WTC11 (cell line): ENCODE data around the gene INAFM2. TPM values are rescaled to one million over a fixed set of nuclear protein-coding genes. Genes with fewer than 3 reads are reported as not detected.

ENCODE experiments used
- CREB1 ChIP-seq: sonication (generic); formaldehyde crosslinking; IDR thresholded peaks from 2 replicates; pipeline ENCODE4 v1.8.0; 2023; ENCODE audit warnings: mild to moderate bottlenecking, missing genetic modification reagents
- ELF4 ChIP-seq: sonication (generic); formaldehyde crosslinking; IDR thresholded peaks from 2 replicates; pipeline ENCODE4 v1.8.1; 2022; ENCODE audit warnings: low read depth, mild to moderate bottlenecking, moderate library complexity, missing genetic modification reagents
- IRF2 ChIP-seq: sonication (generic); formaldehyde crosslinking; IDR thresholded peaks from 2 replicates; pipeline ENCODE4 v1.8.0; 2022; ENCODE audit warnings: low read depth, missing genetic modification reagents, borderline replicate concordance
- KAT7 ChIP-seq: sonication (generic); formaldehyde crosslinking; IDR thresholded peaks from 2 replicates; pipeline ENCODE4 v1.8.1; 2023; ENCODE audit warnings: missing genetic modification reagents, mild to moderate bottlenecking, borderline replicate concordance
- MYBL2 ChIP-seq: sonication (generic); formaldehyde crosslinking; IDR thresholded peaks from 2 replicates; pipeline ENCODE4 v1.8.1; 2023; ENCODE audit warnings: mild to moderate bottlenecking, moderate library complexity, missing genetic modification reagents
- SOX15 ChIP-seq: fragments of 250-450 bp; sonication (Bioruptor Pico); IDR thresholded peaks from 2 replicates; pipeline ENCODE4 v1.9.0; 2021; ENCODE audit warnings: mild to moderate bottlenecking
- SP1 ChIP-seq: sonication (generic); formaldehyde crosslinking; conservative IDR thresholded peaks from 2 replicates; pipeline ENCODE4 v1.8.1; 2022; ENCODE audit warnings: missing genetic modification reagents
- TEAD1 ChIP-seq: sonication (generic); formaldehyde crosslinking; IDR thresholded peaks from 2 replicates; pipeline ENCODE4 v1.8.0; 2022; ENCODE audit warnings: mild to moderate bottlenecking, missing genetic modification reagents
- total RNA-seq: library from RNA; stranded (reverse); gene quantifications from 3 replicates; pipeline ENCODE4 v1.2.3, GENCODE V29; 2021
- TF ChIP-seq, protein P1 (sequence below): sonication (generic); formaldehyde crosslinking; IDR thresholded peaks from 2 replicates; pipeline ENCODE4 v1.8.0; 2023; ENCODE audit warnings: missing genetic modification reagents, mild to moderate bottlenecking, borderline replicate concordance
- TF ChIP-seq, protein P2 (sequence below): fragments of 250-450 bp; sonication (Bioruptor Pico); IDR thresholded peaks from 2 replicates; pipeline ENCODE4 v1.9.0; 2021; ENCODE audit warnings: moderate library complexity, mild to moderate bottlenecking, inconsistent platforms, borderline replicate concordance
- TF ChIP-seq, protein P3 (sequence below): fragments of 250-450 bp; sonication (Bioruptor Pico); IDR thresholded peaks from 2 replicates; pipeline ENCODE4 v1.9.0; 2021; ENCODE audit warnings: mild to moderate bottlenecking, borderline replicate concordance
- TF ChIP-seq, protein P4 (sequence below): fragments of 200-600 bp; IDR thresholded peaks from 2 replicates; pipeline ENCODE4 v1.8.0; 2022; ENCODE audit warnings: antibody characterized with exemption
- TF ChIP-seq, protein P5 (sequence below): fragments of 250-450 bp; sonication (Bioruptor Pico); IDR thresholded peaks from 2 replicates; pipeline ENCODE4 v1.9.0; 2021; ENCODE audit warnings: mild to moderate bottlenecking
- TF ChIP-seq, protein P6 (sequence below): sonication (generic); formaldehyde crosslinking; IDR thresholded peaks from 2 replicates; pipeline ENCODE4 v1.8.0; 2022; ENCODE audit warnings: mild to moderate bottlenecking, missing genetic modification reagents
- TF ChIP-seq, protein P7 (sequence below): sonication (generic); formaldehyde crosslinking; IDR thresholded peaks from 2 replicates; pipeline ENCODE4 v1.8.0; 2023; ENCODE audit warnings: mild to moderate bottlenecking, missing genetic modification reagents
- TF ChIP-seq, protein P8 (sequence below): sonication (generic); formaldehyde crosslinking; IDR thresholded peaks from 2 replicates; pipeline ENCODE4 v1.8.1; 2022; ENCODE audit warnings: mild to moderate bottlenecking, moderate library complexity, missing genetic modification reagents

The INAFM2 gene
- total RNA-seq, 1 experiment from 2014 or later: 34.2 TPM

DNA sequence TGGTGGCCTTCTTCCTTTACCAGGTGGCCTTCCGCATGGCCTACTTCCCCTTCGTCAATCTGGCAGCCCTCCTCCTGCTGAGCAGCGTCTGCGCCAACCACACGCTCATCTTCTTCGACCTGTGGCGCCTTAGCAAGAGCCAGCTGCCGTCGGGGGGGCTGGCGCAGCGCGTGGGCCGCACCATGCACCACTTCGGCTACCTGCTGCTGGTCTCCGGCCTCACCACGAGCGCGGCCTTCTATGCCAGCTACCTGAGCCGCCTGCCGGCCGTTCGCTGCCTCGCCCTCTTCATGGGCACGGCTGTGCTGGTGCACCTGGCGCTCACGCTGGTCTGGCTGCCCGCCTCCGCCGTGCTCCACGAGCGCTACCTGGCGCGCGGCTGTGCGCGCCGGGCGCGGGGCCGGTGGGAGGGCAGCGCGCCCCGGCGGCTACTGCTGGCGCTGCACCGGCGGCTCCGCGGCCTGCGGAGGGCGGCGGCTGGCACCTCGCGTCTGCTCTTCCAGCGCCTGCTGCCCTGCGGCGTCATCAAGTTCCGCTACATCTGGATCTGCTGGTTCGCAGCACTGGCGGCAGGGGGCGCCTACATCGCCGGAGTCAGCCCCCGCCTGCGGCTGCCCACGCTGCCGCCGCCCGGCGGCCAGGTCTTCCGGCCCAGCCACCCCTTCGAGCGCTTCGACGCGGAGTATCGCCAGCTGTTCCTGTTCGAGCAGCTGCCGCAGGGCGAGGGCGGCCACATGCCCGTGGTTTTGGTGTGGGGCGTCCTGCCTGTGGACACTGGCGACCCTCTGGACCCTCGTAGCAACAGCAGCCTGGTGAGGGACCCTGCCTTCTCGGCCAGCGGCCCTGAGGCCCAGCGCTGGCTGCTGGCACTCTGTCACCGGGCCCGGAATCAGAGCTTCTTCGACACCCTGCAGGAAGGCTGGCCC lies 44.5 kb downstream of the INAFM2 start (continued):
- TF ChIP-seq, protein P1, sequence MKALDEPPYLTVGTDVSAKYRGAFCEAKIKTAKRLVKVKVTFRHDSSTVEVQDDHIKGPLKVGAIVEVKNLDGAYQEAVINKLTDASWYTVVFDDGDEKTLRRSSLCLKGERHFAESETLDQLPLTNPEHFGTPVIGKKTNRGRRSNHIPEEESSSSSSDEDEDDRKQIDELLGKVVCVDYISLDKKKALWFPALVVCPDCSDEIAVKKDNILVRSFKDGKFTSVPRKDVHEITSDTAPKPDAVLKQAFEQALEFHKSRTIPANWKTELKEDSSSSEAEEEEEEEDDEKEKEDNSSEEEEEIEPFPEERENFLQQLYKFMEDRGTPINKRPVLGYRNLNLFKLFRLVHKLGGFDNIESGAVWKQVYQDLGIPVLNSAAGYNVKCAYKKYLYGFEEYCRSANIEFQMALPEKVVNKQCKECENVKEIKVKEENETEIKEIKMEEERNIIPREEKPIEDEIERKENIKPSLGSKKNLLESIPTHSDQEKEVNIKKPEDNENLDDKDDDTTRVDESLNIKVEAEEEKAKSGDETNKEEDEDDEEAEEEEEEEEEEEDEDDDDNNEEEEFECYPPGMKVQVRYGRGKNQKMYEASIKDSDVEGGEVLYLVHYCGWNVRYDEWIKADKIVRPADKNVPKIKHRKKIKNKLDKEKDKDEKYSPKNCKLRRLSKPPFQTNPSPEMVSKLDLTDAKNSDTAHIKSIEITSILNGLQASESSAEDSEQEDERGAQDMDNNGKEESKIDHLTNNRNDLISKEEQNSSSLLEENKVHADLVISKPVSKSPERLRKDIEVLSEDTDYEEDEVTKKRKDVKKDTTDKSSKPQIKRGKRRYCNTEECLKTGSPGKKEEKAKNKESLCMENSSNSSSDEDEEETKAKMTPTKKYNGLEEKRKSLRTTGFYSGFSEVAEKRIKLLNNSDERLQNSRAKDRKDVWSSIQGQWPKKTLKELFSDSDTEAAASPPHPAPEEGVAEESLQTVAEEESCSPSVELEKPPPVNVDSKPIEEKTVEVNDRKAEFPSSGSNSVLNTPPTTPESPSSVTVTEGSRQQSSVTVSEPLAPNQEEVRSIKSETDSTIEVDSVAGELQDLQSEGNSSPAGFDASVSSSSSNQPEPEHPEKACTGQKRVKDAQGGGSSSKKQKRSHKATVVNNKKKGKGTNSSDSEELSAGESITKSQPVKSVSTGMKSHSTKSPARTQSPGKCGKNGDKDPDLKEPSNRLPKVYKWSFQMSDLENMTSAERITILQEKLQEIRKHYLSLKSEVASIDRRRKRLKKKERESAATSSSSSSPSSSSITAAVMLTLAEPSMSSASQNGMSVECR (CRISPR knock-in tag): peak; percentile 99
- TF ChIP-seq SP1 (CRISPR knock-in tag): peak; percentile 87
- peak; percentile 99 for TF ChIP-seq CREB1 (CRISPR knock-in tag)
- TF ChIP-seq, protein P2, sequence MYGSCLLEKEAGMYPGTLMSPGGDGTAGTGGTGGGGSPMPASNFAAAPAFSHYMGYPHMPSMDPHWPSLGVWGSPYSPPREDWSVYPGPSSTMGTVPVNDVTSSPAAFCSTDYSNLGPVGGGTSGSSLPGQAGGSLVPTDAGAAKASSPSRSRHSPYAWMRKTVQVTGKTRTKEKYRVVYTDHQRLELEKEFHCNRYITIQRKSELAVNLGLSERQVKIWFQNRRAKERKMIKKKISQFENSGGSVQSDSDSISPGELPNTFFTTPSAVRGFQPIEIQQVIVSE: no peak
- peak; percentile 98 for TF ChIP-seq ELF4 (CRISPR knock-in tag)
- TF ChIP-seq KAT7 (CRISPR knock-in tag): peak; percentile 79; the same call in 1 of the 2 replicates
- peak; percentile 95 for TF ChIP-seq IRF2 (CRISPR knock-in tag)
- TF ChIP-seq TEAD1: peak; percentile 98
- TF ChIP-seq SOX15 (CRISPR knock-in tag): no peak
- TF ChIP-seq, protein P3, sequence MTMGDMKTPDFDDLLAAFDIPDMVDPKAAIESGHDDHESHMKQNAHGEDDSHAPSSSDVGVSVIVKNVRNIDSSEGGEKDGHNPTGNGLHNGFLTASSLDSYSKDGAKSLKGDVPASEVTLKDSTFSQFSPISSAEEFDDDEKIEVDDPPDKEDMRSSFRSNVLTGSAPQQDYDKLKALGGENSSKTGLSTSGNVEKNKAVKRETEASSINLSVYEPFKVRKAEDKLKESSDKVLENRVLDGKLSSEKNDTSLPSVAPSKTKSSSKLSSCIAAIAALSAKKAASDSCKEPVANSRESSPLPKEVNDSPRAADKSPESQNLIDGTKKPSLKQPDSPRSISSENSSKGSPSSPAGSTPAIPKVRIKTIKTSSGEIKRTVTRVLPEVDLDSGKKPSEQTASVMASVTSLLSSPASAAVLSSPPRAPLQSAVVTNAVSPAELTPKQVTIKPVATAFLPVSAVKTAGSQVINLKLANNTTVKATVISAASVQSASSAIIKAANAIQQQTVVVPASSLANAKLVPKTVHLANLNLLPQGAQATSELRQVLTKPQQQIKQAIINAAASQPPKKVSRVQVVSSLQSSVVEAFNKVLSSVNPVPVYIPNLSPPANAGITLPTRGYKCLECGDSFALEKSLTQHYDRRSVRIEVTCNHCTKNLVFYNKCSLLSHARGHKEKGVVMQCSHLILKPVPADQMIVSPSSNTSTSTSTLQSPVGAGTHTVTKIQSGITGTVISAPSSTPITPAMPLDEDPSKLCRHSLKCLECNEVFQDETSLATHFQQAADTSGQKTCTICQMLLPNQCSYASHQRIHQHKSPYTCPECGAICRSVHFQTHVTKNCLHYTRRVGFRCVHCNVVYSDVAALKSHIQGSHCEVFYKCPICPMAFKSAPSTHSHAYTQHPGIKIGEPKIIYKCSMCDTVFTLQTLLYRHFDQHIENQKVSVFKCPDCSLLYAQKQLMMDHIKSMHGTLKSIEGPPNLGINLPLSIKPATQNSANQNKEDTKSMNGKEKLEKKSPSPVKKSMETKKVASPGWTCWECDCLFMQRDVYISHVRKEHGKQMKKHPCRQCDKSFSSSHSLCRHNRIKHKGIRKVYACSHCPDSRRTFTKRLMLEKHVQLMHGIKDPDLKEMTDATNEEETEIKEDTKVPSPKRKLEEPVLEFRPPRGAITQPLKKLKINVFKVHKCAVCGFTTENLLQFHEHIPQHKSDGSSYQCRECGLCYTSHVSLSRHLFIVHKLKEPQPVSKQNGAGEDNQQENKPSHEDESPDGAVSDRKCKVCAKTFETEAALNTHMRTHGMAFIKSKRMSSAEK (CRISPR knock-in tag): no peak
- TF ChIP-seq, protein P4, sequence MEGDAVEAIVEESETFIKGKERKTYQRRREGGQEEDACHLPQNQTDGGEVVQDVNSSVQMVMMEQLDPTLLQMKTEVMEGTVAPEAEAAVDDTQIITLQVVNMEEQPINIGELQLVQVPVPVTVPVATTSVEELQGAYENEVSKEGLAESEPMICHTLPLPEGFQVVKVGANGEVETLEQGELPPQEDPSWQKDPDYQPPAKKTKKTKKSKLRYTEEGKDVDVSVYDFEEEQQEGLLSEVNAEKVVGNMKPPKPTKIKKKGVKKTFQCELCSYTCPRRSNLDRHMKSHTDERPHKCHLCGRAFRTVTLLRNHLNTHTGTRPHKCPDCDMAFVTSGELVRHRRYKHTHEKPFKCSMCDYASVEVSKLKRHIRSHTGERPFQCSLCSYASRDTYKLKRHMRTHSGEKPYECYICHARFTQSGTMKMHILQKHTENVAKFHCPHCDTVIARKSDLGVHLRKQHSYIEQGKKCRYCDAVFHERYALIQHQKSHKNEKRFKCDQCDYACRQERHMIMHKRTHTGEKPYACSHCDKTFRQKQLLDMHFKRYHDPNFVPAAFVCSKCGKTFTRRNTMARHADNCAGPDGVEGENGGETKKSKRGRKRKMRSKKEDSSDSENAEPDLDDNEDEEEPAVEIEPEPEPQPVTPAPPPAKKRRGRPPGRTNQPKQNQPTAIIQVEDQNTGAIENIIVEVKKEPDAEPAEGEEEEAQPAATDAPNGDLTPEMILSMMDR: peak; percentile 77
- TF ChIP-seq, protein P5, sequence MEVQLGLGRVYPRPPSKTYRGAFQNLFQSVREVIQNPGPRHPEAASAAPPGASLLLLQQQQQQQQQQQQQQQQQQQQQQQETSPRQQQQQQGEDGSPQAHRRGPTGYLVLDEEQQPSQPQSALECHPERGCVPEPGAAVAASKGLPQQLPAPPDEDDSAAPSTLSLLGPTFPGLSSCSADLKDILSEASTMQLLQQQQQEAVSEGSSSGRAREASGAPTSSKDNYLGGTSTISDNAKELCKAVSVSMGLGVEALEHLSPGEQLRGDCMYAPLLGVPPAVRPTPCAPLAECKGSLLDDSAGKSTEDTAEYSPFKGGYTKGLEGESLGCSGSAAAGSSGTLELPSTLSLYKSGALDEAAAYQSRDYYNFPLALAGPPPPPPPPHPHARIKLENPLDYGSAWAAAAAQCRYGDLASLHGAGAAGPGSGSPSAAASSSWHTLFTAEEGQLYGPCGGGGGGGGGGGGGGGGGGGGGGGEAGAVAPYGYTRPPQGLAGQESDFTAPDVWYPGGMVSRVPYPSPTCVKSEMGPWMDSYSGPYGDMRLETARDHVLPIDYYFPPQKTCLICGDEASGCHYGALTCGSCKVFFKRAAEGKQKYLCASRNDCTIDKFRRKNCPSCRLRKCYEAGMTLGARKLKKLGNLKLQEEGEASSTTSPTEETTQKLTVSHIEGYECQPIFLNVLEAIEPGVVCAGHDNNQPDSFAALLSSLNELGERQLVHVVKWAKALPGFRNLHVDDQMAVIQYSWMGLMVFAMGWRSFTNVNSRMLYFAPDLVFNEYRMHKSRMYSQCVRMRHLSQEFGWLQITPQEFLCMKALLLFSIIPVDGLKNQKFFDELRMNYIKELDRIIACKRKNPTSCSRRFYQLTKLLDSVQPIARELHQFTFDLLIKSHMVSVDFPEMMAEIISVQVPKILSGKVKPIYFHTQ (CRISPR knock-in tag): no peak
- TF ChIP-seq, protein P6, sequence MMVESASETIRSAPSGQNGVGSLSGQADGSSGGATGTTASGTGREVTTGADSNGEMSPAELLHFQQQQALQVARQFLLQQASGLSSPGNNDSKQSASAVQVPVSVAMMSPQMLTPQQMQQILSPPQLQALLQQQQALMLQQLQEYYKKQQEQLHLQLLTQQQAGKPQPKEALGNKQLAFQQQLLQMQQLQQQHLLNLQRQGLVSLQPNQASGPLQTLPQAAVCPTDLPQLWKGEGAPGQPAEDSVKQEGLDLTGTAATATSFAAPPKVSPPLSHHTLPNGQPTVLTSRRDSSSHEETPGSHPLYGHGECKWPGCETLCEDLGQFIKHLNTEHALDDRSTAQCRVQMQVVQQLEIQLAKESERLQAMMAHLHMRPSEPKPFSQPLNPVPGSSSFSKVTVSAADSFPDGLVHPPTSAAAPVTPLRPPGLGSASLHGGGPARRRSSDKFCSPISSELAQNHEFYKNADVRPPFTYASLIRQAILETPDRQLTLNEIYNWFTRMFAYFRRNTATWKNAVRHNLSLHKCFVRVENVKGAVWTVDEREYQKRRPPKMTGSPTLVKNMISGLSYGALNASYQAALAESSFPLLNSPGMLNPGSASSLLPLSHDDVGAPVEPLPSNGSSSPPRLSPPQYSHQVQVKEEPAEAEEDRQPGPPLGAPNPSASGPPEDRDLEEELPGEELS (CRISPR knock-in tag): peak; percentile 99
- TF ChIP-seq, protein P7, sequence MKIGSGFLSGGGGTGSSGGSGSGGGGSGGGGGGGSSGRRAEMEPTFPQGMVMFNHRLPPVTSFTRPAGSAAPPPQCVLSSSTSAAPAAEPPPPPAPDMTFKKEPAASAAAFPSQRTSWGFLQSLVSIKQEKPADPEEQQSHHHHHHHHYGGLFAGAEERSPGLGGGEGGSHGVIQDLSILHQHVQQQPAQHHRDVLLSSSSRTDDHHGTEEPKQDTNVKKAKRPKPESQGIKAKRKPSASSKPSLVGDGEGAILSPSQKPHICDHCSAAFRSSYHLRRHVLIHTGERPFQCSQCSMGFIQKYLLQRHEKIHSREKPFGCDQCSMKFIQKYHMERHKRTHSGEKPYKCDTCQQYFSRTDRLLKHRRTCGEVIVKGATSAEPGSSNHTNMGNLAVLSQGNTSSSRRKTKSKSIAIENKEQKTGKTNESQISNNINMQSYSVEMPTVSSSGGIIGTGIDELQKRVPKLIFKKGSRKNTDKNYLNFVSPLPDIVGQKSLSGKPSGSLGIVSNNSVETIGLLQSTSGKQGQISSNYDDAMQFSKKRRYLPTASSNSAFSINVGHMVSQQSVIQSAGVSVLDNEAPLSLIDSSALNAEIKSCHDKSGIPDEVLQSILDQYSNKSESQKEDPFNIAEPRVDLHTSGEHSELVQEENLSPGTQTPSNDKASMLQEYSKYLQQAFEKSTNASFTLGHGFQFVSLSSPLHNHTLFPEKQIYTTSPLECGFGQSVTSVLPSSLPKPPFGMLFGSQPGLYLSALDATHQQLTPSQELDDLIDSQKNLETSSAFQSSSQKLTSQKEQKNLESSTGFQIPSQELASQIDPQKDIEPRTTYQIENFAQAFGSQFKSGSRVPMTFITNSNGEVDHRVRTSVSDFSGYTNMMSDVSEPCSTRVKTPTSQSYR (CRISPR knock-in tag): peak; percentile 99
- TF ChIP-seq, protein P8, sequence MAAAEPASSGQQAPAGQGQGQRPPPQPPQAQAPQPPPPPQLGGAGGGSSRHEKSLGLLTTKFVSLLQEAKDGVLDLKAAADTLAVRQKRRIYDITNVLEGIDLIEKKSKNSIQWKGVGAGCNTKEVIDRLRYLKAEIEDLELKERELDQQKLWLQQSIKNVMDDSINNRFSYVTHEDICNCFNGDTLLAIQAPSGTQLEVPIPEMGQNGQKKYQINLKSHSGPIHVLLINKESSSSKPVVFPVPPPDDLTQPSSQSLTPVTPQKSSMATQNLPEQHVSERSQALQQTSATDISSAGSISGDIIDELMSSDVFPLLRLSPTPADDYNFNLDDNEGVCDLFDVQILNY (CRISPR knock-in tag): peak; percentile 96
- TF ChIP-seq MYBL2: peak; percentile 98
